HL-60/S4 (cell line): ENCODE results near the gene SEPHS2.

Experiments
- in situ Hi-C: fragments of 300-500 bp; cut with MboI; formaldehyde crosslinking; loops from 2 replicates; pipeline ENCODE4 v1.14.3; 2022; ENCODE audit warnings: low sequenced_read_pairs

SEPHS2 gene

DNA sequence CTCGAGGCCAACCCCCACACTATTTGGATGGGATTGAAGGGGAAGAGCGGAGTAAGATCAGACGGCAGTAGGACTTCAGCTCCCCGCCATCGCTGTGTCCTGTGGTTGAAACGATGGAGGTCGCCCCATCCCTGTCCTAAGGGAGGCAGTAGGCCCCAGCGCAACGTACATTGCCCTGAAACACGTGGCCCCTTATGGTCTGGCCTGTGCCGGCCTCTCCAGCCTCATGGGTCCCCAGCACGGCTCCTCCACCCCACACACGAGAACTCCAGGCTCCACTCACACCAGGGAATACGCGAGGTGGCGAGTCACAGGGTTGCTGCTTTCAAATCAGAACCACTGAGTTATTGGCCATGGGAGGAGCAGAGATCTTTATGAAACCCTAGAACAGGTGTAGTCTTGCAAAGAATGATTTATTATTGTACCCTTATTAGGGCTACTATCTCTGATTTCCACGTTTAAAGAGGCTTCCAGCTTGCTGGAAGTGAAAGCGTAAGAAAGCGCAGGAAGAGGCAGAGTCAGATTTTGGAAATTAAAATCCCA, 15.2 kb downstream of the SEPHS2 start:
- in situ Hi-C loops: loop anchor here (10.0 kb wide), 1 partner anchor 174 kb away; no protein-coding TSS in a partner anchor

DNA sequence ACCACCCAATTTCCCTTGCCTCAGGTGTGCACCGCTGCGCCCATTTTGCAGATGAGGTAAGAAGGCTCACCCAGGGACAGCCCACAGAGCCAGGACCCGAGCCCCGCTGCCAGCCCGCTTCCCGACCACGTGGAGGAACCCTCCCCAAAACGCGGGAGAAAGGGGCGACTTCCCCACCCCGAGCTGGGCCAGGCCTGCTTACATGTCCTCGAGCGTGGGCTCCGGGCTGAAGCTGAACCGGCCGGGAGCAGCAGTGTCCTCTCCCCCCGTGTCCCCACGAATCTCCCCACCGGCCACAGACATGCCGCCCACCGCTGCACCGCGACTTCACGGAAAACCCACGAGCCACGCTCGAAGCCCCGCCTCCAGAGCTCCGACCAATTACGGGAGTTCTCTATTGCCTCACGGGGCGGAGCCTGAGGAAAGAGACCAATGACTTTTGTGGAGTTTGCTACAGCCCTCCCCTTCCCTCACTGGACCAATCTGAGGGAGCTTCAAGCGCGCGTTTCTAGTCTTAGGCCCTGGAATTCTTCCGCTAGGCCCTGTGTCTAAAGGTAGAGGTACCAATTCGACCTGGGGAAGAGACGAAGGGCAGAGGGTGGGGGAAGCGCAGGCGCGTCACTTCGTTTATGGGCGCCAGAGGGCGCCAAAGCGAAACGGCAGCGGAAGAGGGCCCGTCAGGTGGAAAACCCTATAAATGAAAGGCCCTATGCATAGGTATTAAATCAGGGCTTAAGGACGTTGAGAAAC, 15.8 kb downstream of the SEPHS2 start, which contains the start of gene DCTPP1:
Gene DCTPP1, minus strand, starts transcription at position 353 of the 750 bp plus-strand sequence. Its CDS starts 50 bp downstream, at position 303.
- in situ Hi-C loops: loop anchor here (10.0 kb wide), 1 partner anchor 175 kb away; no protein-coding TSS in a partner anchor

DNA sequence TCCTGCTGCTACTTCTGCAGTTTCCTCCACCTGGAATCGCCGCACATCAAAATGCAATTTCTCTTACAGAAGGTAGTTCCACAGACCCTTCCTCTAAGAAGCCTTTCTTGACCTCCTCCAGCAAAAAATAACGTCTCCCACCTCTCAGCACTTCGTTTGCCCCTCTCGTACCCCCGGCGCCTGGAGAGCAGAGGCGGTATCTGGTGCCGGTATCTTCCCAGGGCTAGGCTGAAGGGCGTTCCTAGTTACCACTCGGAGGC, 16.3 kb downstream of the SEPHS2 start:
- in situ Hi-C loops: no loop called here

DNA sequence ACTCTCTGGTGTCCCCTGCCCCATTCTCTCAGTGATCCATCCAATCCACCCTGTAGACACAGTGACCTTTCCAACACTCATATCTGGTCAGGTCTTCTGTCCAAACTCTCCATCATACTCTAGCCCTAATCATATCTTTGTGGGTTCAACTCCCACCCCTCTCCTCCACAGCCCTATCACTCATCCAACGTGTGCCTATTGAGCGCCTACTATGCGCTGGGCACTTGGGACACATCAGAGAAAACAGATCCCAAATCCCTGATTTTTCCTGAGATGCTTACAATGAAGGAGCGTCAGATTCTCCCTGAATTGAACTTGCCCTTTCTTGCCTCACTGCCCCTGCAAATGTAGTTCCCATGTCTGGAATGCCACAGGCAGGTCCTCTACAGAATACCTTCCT, 17.6 kb downstream of the SEPHS2 start:
- in situ Hi-C loops: no loop called here

DNA sequence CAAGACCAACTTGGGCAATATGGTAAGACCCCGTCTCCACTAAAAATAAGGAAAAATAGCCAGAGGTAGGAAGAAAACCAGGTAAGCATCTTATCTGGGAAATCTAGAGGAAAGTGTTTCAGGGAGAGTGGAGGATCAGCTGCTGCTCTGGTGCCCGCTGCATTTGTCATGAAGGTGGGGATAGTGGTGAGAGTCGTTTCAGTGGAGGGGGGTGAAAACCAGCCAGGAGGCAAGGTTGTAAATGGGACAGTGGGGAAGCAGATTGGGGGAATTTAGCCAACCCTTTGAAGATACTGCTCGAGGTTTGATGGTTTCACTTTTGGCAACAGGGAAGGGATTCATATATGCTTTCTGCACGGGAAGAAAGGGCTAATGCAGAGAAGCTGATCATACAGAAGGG, 24.7 kb downstream of the SEPHS2 start:
- in situ Hi-C loops: loop anchor here (25.0 kb wide), 1 partner anchor 309 kb away; the partner anchor contains the start of genes GDPD3 and MAPK3

DNA sequence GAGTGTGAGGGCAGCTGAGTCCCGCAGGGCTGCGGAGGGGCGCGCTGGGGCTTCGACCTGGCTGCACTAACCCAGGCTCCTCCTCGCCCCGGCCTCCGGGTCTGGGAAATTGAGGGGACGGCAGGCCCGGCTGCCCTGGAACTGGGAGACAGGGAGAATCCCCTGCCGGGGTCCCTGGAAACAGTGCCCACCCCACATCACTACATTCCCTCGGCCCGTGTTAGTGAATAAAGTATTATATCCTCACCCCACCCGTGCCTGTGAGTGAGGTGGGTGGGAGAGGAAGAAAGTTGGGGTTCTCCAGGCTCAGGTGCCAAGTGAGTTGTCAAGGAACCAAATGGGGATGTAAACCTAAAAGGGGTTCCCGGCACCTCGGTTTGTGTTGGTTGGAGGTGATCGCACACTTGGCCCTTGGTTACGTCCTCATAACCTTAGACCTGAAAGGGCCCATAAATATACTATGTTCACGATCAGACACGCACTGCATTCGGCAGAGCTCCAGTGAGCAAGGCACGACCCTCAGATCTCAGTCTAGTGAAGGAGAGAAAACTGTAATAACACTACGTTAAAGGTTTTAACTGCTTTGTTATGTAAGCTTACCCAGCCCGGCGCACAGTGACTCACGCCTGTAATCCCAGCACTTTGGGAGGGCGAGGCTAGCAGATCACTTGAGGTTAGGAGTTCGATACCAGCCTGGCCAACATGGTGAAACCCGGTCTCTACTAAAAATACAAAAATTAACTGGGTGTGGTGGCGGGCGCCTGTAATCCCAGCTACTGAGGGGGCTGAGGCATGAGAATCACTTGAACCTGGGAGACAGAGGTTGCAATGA, 27.1 kb downstream of the SEPHS2 start:
- in situ Hi-C loops: loop anchor here (25.0 kb wide), 1 partner anchor 306 kb away; the partner anchor contains the start of genes GDPD3 and MAPK3

DNA sequence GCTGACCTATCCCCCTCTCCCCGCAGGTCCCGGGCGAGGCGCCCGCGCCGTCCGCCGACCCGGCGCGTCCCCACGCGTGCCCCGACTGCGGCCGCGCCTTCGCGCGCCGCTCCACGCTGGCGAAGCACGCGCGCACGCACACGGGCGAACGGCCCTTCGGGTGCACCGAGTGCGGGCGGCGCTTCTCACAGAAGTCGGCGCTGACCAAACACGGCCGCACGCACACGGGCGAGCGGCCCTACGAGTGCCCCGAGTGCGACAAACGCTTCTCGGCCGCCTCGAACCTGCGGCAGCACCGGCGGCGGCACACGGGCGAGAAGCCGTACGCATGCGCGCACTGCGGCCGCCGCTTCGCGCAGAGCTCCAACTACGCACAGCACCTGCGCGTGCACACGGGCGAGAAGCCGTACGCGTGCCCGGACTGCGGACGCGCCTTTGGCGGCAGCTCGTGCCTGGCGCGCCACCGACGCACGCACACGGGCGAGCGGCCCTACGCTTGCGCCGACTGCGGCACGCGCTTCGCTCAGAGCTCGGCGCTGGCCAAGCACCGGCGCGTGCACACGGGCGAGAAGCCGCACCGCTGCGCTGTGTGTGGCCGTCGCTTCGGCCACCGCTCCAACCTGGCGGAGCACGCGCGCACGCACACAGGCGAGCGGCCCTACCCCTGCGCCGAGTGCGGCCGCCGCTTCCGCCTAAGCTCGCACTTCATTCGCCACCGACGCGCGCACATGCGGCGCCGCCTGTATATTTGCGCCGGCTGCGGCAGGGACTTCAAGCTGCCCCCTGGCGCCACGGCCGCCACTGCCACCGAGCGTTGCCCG, 27.9 kb downstream of the SEPHS2 start:
- in situ Hi-C loops: loop anchor here (25.0 kb wide), 1 partner anchor 305 kb away; the partner anchor contains the start of genes GDPD3 and MAPK3

DNA sequence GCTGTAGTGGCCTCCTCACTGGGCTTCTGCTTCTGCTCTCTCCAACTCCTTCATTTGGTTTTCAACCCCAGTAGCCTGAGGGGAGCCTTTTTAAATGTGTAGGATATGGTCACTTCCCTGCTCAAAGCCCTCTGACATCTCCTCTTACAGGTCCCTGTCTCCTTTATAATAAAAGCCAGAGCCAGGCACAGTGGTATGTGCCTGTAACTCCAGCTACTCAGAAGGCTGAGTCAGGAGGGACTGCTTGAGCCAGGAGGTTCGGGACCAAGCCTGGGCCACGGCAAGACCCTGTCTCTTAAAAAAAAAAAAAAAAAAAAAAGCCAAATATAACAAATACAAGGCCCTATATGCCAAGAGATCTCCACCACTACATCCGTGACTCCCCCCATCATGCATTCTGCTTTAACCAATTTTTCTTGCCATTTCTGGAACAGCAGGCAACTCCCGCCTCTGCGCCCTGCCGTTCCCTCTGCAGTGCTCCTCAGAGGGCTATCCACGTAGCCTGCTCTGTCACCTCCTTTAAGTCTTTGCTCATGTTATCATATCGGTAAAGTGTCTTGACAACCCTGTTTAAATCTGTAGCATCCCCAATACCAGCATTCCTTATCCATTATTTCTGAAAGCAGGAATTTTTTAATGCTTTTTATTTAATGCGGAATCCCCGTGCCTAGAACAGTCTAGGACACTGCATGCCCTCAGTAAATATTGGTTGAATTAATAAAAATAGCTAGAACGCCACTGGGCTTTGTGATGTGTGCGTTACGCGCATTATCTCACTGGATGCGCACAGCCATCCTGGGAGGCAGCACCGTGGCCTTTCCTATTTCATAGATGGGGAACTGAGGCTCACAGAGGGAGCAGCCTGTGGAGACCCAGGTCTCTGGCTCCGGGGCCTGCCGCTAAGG, 28.8 kb downstream of the SEPHS2 start:
- in situ Hi-C loops: loop anchor here (25.0 kb wide), 1 partner anchor 305 kb away; the partner anchor contains the start of genes GDPD3 and MAPK3

DNA sequence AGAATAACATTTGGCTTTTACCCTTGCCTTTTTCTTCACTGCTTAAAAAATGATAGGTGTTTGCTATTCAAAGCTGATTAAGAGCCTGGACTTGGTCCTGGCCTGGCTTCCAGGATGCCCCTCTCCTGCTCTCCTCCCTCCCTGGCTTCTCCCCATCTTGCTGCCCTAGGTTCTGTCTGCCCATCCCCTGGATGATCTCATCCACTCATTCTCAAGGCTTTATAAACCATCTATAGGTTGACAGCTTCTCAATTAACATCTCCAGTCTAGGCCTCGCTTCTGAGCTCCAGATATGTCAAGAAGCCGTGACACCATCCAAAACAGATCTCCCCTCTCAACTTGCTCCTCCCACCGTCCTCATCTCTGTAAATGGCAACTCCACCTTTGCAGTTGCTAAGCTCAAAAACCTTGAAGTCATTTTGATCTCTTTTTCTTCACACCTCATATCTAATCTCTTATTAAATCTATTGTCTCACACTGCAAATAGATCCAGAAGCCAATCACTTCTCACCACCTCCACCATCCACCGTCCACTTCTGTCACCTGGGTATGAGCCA, 29.5 kb downstream of the SEPHS2 start:
- in situ Hi-C loops: loop anchor here (25.0 kb wide), 1 partner anchor 304 kb away; the partner anchor contains the start of genes GDPD3 and MAPK3

DNA sequence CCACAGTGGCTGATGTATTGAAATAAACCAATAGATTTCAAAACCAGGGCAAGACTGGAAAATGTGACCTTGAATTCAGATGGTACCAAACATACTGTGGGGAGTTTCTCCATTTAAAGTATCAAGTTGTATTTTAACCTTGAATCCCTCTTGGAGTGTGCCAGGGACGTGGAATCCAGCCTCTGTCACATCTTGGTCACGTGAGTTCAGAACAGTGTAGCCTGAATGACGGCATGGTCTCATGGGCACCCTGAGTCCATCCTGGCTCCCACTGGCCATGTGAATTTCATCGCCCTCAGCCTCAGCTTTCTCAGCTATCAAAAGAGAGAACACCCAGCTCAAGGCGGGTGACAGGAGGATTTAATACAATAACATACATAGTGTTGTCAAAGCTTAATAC, 31.5 kb downstream of the SEPHS2 start:
- in situ Hi-C loops: loop anchor here (25.0 kb wide), 1 partner anchor 302 kb away; the partner anchor contains the start of genes GDPD3 and MAPK3

DNA sequence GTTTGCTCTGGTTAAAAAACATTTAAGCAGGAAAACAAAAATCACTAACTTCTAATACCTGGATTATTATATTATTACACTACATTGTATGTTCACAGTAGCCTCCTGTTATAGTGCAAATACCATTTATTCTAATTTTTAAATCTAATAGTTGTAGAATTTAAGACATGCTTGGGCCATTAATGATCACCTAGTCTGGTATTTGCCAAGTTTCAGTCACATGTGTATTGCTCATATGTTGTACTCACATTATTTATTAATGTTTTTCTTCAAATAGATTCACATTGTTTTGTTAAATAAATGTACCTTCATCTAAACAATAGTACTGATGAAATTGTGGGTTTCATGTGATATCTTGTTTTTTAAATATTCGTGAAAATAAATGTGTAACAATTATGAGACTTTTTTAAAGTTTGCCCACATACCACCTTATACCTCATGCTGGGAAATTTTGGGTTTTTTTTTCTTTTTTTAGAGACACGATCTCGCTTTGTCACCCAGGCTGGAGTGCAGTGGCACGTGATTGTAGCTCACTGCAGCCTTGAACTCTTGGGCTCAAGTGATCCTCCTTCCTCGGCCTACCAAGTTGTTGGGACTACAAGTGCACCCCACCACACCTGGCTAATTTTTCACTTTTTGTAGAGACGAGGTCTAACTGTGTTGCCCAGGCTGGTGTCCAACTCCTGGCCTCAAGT, 32.4 kb downstream of the SEPHS2 start:
- in situ Hi-C loops: loop anchor here (25.0 kb wide), 1 partner anchor 301 kb away; the partner anchor contains the start of genes GDPD3 and MAPK3

DNA sequence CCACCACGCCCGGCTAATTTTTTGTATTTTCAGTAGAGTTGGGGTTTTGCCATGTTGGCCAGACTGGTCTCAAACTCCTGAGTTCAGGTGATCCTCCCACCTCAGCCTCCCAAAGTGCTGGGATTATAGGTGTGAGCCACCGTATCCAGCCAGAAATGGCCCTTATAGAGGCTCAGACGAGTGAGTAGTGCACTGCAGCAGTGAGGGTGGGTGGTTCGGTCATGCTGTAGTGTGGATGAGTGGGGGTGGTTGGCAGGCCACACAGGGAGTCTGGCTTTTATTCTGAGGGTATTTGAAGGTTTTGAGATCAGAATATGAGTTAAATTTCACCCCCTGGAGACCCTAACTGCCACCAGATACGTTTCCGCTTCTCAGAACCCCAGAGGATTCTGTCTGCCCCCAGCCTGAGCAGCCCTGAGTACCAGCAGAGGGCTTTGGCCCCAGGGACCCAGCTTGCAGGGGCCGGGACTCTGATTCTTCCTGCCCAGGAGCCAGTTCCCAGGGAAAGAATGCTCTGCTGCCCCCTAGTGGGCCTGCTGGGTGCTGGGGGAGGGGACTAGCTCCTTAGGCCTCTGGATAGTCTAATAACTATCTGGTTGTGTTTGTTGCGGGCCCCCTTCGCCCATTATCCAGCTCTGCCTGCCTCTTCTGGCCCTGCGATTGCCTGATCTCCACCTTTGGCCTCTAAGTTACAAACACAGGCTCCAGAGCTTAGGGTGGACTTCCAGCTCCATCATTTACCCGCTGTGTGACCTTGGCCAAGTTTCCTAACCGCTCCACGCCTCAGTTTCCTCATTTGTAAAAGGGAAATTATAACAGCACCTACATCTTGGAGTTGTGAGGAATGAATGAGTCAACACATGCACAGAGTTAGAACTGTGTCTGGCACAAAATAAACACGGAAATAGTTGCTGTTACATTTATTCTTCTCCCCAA, 36.3 kb downstream of the SEPHS2 start:
- in situ Hi-C loops: loop anchor here (25.0 kb wide), 1 partner anchor 297 kb away; the partner anchor contains the start of genes GDPD3 and MAPK3

DNA sequence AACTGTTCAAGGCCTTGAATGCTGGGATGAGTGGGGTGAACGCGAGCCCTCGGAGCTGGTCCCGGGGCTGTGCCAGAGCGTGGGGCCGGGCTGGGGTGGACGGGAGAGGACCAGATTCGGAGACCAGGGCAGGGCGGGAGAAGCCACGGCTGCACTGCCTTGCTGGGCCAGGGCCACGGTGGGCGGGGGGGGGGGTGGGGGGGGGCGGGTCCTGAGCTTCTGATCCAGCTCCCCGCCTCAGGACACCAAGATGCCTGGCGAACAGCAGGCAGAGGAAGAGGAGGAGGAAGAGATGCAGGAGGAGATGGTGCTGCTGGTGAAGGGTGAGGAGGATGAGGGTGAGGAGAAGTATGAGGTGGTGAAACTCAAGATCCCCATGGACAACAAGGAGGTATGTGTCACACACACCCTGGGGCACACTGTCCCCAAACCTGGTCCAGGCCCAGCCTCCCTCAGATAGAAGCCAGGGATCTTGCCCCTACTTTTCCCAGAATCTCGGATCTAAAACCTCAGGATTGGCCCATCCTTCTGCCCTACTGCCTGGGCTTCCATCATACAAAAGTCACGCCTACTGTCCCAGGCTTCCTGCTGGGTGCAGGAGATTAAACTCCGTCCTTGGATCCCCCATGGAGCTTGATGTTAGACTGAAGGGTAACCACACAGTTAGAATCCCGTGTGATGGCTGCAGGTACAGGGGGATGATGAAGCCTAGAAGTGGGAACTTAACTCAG, 37.7 kb downstream of the SEPHS2 start:
- in situ Hi-C loops: loop anchor here (25.0 kb wide), 1 partner anchor 296 kb away; the partner anchor contains the start of genes GDPD3 and MAPK3

DNA sequence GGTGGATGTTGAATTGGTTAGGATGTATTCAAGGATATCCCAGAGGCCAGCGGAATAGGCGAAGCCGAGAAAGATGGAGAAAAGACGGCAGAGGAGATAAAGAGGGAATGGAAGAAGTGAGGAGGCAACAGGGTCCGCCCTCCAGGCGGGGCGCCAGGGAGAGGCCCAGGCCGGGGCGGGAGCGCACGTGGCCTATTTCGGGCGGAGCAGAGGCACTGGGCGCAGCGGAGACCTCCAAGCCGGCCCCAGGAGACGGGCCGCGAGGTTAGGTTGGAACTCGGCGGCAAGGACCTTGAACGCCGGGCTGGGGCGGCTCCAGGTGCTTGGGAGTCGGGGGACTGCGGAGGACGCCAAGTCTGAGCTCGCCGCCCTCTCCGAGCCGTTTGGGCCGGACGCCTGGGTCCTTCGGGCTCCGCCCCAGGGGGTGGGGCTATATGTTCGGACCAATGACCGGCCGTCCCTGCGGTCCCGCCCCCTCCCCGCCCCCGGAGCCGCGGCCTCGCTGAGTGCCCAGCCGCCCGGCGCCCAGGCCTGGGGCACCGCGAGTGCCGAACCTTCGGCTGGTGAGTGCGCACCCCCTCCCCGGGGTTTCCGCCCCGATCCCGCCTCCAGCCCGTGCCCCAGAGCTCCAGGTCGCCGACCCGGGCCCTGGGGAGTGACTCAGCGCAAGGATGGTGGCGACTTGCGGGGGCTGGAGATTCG, 38.4 kb downstream of the SEPHS2 start, which contains the start of gene ZNF771:
Gene ZNF771, plus strand, starts transcription at position 505 of the 702 bp plus-strand sequence. CDS start 448 bp downstream, outside the sequence.
- in situ Hi-C loops: loop anchor here (25.0 kb wide), 1 partner anchor 295 kb away; the partner anchor contains the start of genes GDPD3 and MAPK3

DNA sequence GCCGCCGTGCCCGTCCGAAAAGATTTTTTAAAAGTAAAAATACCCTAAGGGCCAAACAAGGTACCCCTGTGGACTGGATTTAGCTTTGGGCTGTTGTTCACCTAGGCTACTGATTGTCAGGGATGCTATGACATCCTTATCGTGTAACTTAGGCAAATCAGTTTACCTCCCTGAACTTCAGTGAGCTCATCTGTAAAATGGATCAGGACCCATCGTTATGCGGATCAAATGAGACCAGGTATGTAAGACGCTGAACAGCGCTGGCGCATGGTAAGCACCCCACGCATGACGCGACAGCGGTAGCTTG, 38.9 kb downstream of the SEPHS2 start:
- in situ Hi-C loops: loop anchor here (25.0 kb wide), 1 partner anchor 294 kb away; the partner anchor contains the start of genes GDPD3 and MAPK3
